MCF 10A (cell line): ENCODE results near the gene CYREN. TPM values are rescaled to one million over a fixed set of nuclear protein-coding genes. Genes with fewer than 3 reads are reported as not detected.
"Not testable (repeated sequence)": the region's sequence is repeated elsewhere in the genome, so short reads cannot be mapped to it uniquely, and the experiment has no call there.

Experiments
- BruUV-seq: library from RNA; stranded (reverse); fragments of 400-500 nt; replicated peaks from 2 replicates; lab custom pipeline; 2021; lab: Mats Ljungman, UMichigan
- CTCF ChIA-PET: fragments of 300-600 bp; sonication (Branson Sonifier 250); formaldehyde crosslinking; extraction: SDS; loops from one replicate; lab custom pipeline; 2021; ENCODE audit warnings: antibody characterized with exemption, inconsistent platforms; lab: Yijun Ruan, JAX
- POLR2A ChIA-PET: fragments of 300-600, 350-650 bp; sonication (Branson Sonifier 250); formaldehyde crosslinking; extraction: SDS; loops from one replicate; lab custom pipeline; 2020; ENCODE audit warnings: antibody characterized with exemption, inconsistent platforms; lab: Yijun Ruan, JAX
- DNase-seq: peaks from one replicate; pipeline ENCODE4 v3.0.0-alpha.2; 2018; ENCODE audit not compliant: unreplicated experiment
- H3K27ac Mint-ChIP-seq: one replicate; pipeline ENCODE4 v1.8.0; 2022; ENCODE audit warnings: mild to moderate bottlenecking, low read depth, mixed read lengths; ENCODE audit not compliant: unreplicated experiment
- H3K27me3 Mint-ChIP-seq: one replicate; pipeline ENCODE4 v1.8.0; 2022; ENCODE audit warnings: mixed read lengths; ENCODE audit not compliant: insufficient read depth, unreplicated experiment
- H3K36me3 Mint-ChIP-seq: one replicate; pipeline ENCODE4 v1.8.0; 2022; ENCODE audit warnings: mild to moderate bottlenecking, moderate library complexity, mixed read lengths; ENCODE audit not compliant: insufficient read depth, unreplicated experiment
- H3K4me1 Mint-ChIP-seq: one replicate; pipeline ENCODE4 v1.8.0; 2022; ENCODE audit warnings: mixed read lengths; ENCODE audit not compliant: insufficient read depth, unreplicated experiment
- H3K4me3 Mint-ChIP-seq: one replicate; pipeline ENCODE4 v1.8.0; 2022; ENCODE audit warnings: mild to moderate bottlenecking, moderate library complexity, mixed read lengths; ENCODE audit not compliant: unreplicated experiment
- H3K9me3 Mint-ChIP-seq: one replicate; pipeline ENCODE4 v1.8.0; 2022; ENCODE audit warnings: mixed read lengths; ENCODE audit not compliant: unreplicated experiment
- CTCF ChIP-seq: fragments of 200-600 bp; IDR thresholded peaks from one replicate; pipeline ENCODE4 v1.8.0; 2022; ENCODE audit warnings: antibody characterized with exemption, mild to moderate bottlenecking; ENCODE audit not compliant: unreplicated experiment
- intact Hi-C: fragments of 100-400 bp; cut with micrococcal nuclease; formaldehyde crosslinking; loops from 2 replicates; pipeline ENCODE4 v1.14.1; 2022
- total RNA-seq: library from RNA; stranded (reverse); gene quantifications from 2 replicates; pipeline ENCODE4 v1.2.3, GENCODE V29; 2022

Gene CYREN
- total RNA-seq, 1 experiment from 2014 or later = 66.0 TPM

- Mint-ChIP-seq H3K9me3 (no peaks in the 10 kb centered on the region), H3K27me3 (no peaks in the 10 kb centered on the region), H3K36me3 (no peaks in the 10 kb centered on the region), H3K27ac (no peak overlapping the region), H3K4me1 (no peaks in the 10 kb centered on the region), H3K4me3 (no peak overlapping the region)
- no TSS peak for BruUV-seq
- intact Hi-C loops = no loop called here
- TF ChIP-seq CTCF = no peak
- CTCF ChIA-PET = interaction anchor here (2.0 kb wide), 1 partner anchor 59 kb away, joined by 9 read pairs; no protein-coding TSS in a partner anchor
- DNase-seq = no peak
- POLR2A ChIA-PET = interaction anchor here (0.6 to 2.3 kb wide), 2 partner anchors 13 to 45 kb away, joined by 3 to 8 read pairs; partner anchors contain the start of gene CYREN
Observed at GRCh38 chr7:135215180-135215579, 44.7 kb upstream of the CYREN start.

GRCh38 chr7:135213831-135214230 is 43.3 kb upstream of the CYREN start:
- BruUV-seq = no TSS peak
- Mint-ChIP-seq H3K9me3 (no peaks in the 10 kb centered on the region), H3K36me3 (no peaks in the 10 kb centered on the region), H3K27ac (no peak overlapping the region), H3K27me3 (no peaks in the 10 kb centered on the region), H3K4me1 (no peaks in the 10 kb centered on the region), H3K4me3 (no peak overlapping the region)
- CTCF ChIA-PET = interaction anchor here (0.6 to 2.0 kb wide), 3 partner anchors 43 to 122 kb away, joined by 3 to 9 read pairs (median 4); partner anchors contain the start of gene CYREN
- TF ChIP-seq CTCF = no peak
- intact Hi-C loops = no loop called here
- POLR2A ChIA-PET = interaction anchor here (1.3 to 2.3 kb wide), 2 partner anchors 36 to 44 kb away, joined by 3 to 8 read pairs; partner anchors contain the start of gene CYREN
- peak; percentile 39 for DNase-seq

GRCh38 chr7:135211946-135212685 is 41.6 kb upstream of the CYREN start:
- intact Hi-C loops = loop anchor here (1.0 kb wide), 1 partner anchor 42 kb away; the partner anchor contains the start of gene CYREN
- ChIA-PET CTCF (interaction anchor here (0.6 to 0.7 kb wide), 2 partner anchors 52 to 561 kb away, joined by 3 read pairs; no protein-coding TSS in a partner anchor), POLR2A (interaction anchor here (0.5 to 3.5 kb wide), 8 partner anchors 10 to 566 kb away, joined by 3 to 78 read pairs (median 6); partner anchors contain the start of genes BPGM and CYREN)
- DNase-seq = peak; percentile 77
- H3K4me3 Mint-ChIP-seq = peak overlapping the region; percentile 91
- not testable (repeated sequence) for H3K9me3 Mint-ChIP-seq, H3K36me3 Mint-ChIP-seq, H3K27me3 Mint-ChIP-seq, BruUV-seq, H3K4me1 Mint-ChIP-seq
- peak overlapping the region; percentile 92 for H3K27ac Mint-ChIP-seq

GRCh38 chr7:135211179-135211945 is 40.9 kb upstream of the CYREN start, which contains the start of gene WDR91:
TSS of gene WDR91 (minus strand) at chr7:135211526. CDS start at chr7:135211502, 24 bp downstream.
- Mint-ChIP-seq H3K27ac (peak within 1 kb of the TSS; percentile 92), H3K4me1 (no peaks in the 10 kb centered on the region), H3K4me3 (peak within 1 kb of the TSS; percentile 91), H3K36me3 (peaks cover 1% of the 10 kb centered on the region), H3K27me3 (no peaks in the 10 kb centered on the region), H3K9me3 (no peaks in the 10 kb centered on the region)
- BruUV-seq = no TSS peak
- intact Hi-C loops = loop anchor here (1.0 kb wide), 1 partner anchor 41 kb away; the partner anchor contains the start of gene CYREN
- ChIA-PET POLR2A (interaction anchor here (0.5 to 3.5 kb wide), 14 partner anchors 9 to 565 kb away, joined by 3 to 78 read pairs (median 5); partner anchors contain the start of genes BPGM, CNOT4 and CYREN), CTCF (interaction anchor here (0.6 to 1.2 kb wide), 7 partner anchors 36 to 560 kb away, joined by 3 to 5 read pairs (median 3); no protein-coding TSS in a partner anchor)
- TF ChIP-seq CTCF = no peak
- peak; percentile 94 for DNase-seq
